ENCODE measurements around the gene NUTF2. TPM values are rescaled to one million over a fixed set of nuclear protein-coding genes. Genes with fewer than 3 reads are reported as not detected.

NUTF2 gene
- total RNA-seq, 1 experiment from 2014 or later = 76.6 TPM

- no peak for DNase-seq (ENCODE audit: low read depth, low spot score)
- in situ Hi-C loops (cut with HindIII; ENCODE audit: low pct_unique_long_range_greater_than_20kb, low sequenced_read_pairs) = no loop called here
Measured at GRCh38 chr16:67878232-67878631, 31.5 kb downstream of the NUTF2 start.

GRCh38 chr16:67878846-67879245, 32.1 kb downstream of the NUTF2 start:
- in situ Hi-C loops (cut with HindIII; ENCODE audit: low pct_unique_long_range_greater_than_20kb, low sequenced_read_pairs) = no loop called here
- no peak for DNase-seq (ENCODE audit: low read depth, low spot score)

- in situ Hi-C loops (cut with HindIII; ENCODE audit: low pct_unique_long_range_greater_than_20kb, low sequenced_read_pairs) = no loop called here
- DNase-seq (ENCODE audit: low read depth, low spot score) = no peak
Measured at GRCh38 chr16:67879462-67879861, 32.7 kb downstream of the NUTF2 start.

- in situ Hi-C loops (cut with HindIII; ENCODE audit: low pct_unique_long_range_greater_than_20kb, low sequenced_read_pairs) = no loop called here
- DNase-seq (ENCODE audit: low read depth, low spot score) = no peak
Measured at GRCh38 chr16:67879936-67880335, 33.2 kb downstream of the NUTF2 start.

- DNase-seq (ENCODE audit: low read depth, low spot score) = no peak
- in situ Hi-C loops (cut with HindIII; ENCODE audit: low pct_unique_long_range_greater_than_20kb, low sequenced_read_pairs) = no loop called here
Measured at GRCh38 chr16:67880584-67880983, 33.9 kb downstream of the NUTF2 start.

- no peak for DNase-seq (ENCODE audit: low read depth, low spot score)
- in situ Hi-C loops (cut with HindIII; ENCODE audit: low pct_unique_long_range_greater_than_20kb, low sequenced_read_pairs) = no loop called here
Measured at GRCh38 chr16:67881621-67882161, 35.0 kb downstream of the NUTF2 start.

GRCh38 chr16:67882374-67883145, 35.8 kb downstream of the NUTF2 start:
- no peak for DNase-seq (ENCODE audit: low read depth, low spot score)
- in situ Hi-C loops (cut with HindIII; ENCODE audit: low pct_unique_long_range_greater_than_20kb, low sequenced_read_pairs) = no loop called here

GRCh38 chr16:67883146-67883871, 36.6 kb downstream of the NUTF2 start:
- DNase-seq (ENCODE audit: low read depth, low spot score) = no peak
- in situ Hi-C loops (cut with HindIII; ENCODE audit: low pct_unique_long_range_greater_than_20kb, low sequenced_read_pairs) = no loop called here

GRCh38 chr16:67883872-67884261, 37.1 kb downstream of the NUTF2 start:
- DNase-seq (ENCODE audit: low read depth, low spot score) = peak; percentile 56
- in situ Hi-C loops (cut with HindIII; ENCODE audit: low pct_unique_long_range_greater_than_20kb, low sequenced_read_pairs) = no loop called here

GRCh38 chr16:67884684-67885083, 38.0 kb downstream of the NUTF2 start, which contains the start of gene NRN1L:
Gene NRN1L, plus strand, starts transcription at chr16:67884885. Its CDS starts 19 bp downstream, at chr16:67884904.
- in situ Hi-C loops (cut with HindIII; ENCODE audit: low pct_unique_long_range_greater_than_20kb, low sequenced_read_pairs) = no loop called here
- DNase-seq (ENCODE audit: low read depth, low spot score) = peak; percentile 56

- no peak for DNase-seq (ENCODE audit: low read depth, low spot score)
- in situ Hi-C loops (cut with HindIII; ENCODE audit: low pct_unique_long_range_greater_than_20kb, low sequenced_read_pairs) = no loop called here
Measured at GRCh38 chr16:67885545-67885944, 38.8 kb downstream of the NUTF2 start.

- DNase-seq (ENCODE audit: low read depth, low spot score) = no peak
- in situ Hi-C loops (cut with HindIII; ENCODE audit: low pct_unique_long_range_greater_than_20kb, low sequenced_read_pairs) = no loop called here
Measured at GRCh38 chr16:67885976-67886375, 39.2 kb downstream of the NUTF2 start.

- in situ Hi-C loops (cut with HindIII; ENCODE audit: low pct_unique_long_range_greater_than_20kb, low sequenced_read_pairs) = no loop called here
- DNase-seq (ENCODE audit: low read depth, low spot score) = no peak
Measured at GRCh38 chr16:67886387-67886786, 39.7 kb downstream of the NUTF2 start.

- in situ Hi-C loops (cut with HindIII; ENCODE audit: low pct_unique_long_range_greater_than_20kb, low sequenced_read_pairs) = no loop called here
Measured at GRCh38 chr16:67888331-67888730, 41.6 kb downstream of the NUTF2 start.

GRCh38 chr16:67892375-67892774, 45.6 kb downstream of the NUTF2 start:
- in situ Hi-C loops (cut with HindIII; ENCODE audit: low pct_unique_long_range_greater_than_20kb, low sequenced_read_pairs) = no loop called here
- no peak for DNase-seq (ENCODE audit: low read depth, low spot score)

More at GRCh38 chr16:67888331-67888730, 41.6 kb downstream of the NUTF2 start:
- no peak for DNase-seq (ENCODE audit: low read depth, low spot score)

- in situ Hi-C loops (cut with HindIII; ENCODE audit: low pct_unique_long_range_greater_than_20kb, low sequenced_read_pairs) = no loop called here
- DNase-seq (ENCODE audit: low read depth, low spot score) = peak; percentile 95
Measured at GRCh38 chr16:67892899-67893742, 46.4 kb downstream of the NUTF2 start, which contains the start of gene PSKH1. Gene PSKH1, plus strand, starts transcription at chr16:67893254. Its CDS starts 15,496 bp downstream, at chr16:67908750.

- in situ Hi-C loops (cut with HindIII; ENCODE audit: low pct_unique_long_range_greater_than_20kb, low sequenced_read_pairs) = no loop called here
- peak; percentile 9 for DNase-seq (ENCODE audit: low read depth, low spot score)
Measured at GRCh38 chr16:67893743-67894399, 47.1 kb downstream of the NUTF2 start.

Data from SK-MEL-5 (cell line).